HG02678 (cell line): ENCODE results near the gene ZNF8.
"Not testable (repeated sequence)": the region's sequence is repeated elsewhere in the genome, so short reads cannot be mapped to it uniquely, and the experiment has no call there.

Experiments used
- ATAC-seq: cut with Tn5 transposase; IDR thresholded peaks from one replicate; pipeline ENCODE4 v1.9.1; 2021; ENCODE audit warnings: mild to moderate bottlenecking, moderate library complexity; ENCODE audit not compliant: unreplicated experiment

Gene ZNF8

DNA sequence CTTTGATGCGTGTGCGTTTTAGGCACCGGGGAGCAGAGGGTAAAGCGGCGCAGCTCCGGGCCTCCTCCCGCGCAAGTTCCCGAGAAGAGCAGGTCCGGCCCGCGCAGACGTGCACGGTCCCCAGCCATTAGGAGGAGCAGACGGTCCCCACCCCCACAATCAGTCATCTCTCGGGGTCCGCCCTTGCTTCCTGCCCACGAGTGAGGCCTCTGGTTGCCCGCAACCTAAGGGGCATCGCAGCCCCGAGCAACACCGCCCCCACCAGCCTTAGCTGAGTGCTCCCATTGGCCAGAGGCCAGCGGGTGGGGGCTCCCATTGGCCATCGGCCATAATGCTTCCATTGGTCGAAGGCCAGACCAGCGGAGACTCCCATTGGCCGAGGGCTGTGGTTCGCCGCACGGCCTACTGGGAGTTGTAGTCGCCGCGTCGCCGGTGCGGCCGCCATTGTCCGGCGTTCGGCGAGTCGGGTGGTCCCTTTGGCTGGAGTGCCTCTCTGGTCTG, at the start of gene ZNF8:
TSS of gene ZNF8 (plus strand) at position 415 of the 501 bp plus-strand sequence. CDS start 127 bp downstream, outside the sequence.
- ATAC-seq: peak; percentile 97

- no peak for ATAC-seq
These were observed 49.5 kb upstream of the ZNF8 start for GRCh38 chr19:58229255-58229639.

GRCh38 chr19:58237324-58237723, 41.4 kb upstream of the ZNF8 start:
- no peak for ATAC-seq

- no peak for ATAC-seq
These were observed 35.4 kb upstream of the ZNF8 start for GRCh38 chr19:58243351-58243750.

GRCh38 chr19:58248886-58249285, 29.9 kb upstream of the ZNF8 start:
- ATAC-seq: no peak

GRCh38 chr19:58252102-58252685, 26.6 kb upstream of the ZNF8 start:
- no peak for ATAC-seq

DNA sequence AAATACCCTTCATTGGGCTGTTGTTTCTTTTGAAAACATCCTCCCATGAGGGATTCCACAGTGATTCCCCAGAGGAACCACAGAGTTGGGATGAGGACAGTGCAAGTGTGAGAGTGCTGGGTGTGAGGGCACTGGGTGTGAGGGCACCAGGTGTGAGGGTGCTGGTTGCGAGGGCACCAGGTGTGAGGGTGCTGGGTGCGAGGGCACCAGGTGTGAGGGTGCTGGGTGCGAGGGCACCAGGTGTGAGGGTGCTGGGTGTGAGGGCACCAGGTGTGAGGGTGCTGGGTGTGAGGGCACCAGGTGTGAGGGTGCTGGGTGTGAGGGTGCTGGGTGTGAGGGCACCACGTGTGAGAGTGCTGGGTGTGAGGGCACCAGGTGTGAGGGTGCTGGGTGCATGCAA, 20.5 kb upstream of the ZNF8 start:
- ATAC-seq: not testable (repeated sequence)

- no peak for ATAC-seq
These were observed 17.2 kb upstream of the ZNF8 start for GRCh38 chr19:58261600-58261967.

DNA sequence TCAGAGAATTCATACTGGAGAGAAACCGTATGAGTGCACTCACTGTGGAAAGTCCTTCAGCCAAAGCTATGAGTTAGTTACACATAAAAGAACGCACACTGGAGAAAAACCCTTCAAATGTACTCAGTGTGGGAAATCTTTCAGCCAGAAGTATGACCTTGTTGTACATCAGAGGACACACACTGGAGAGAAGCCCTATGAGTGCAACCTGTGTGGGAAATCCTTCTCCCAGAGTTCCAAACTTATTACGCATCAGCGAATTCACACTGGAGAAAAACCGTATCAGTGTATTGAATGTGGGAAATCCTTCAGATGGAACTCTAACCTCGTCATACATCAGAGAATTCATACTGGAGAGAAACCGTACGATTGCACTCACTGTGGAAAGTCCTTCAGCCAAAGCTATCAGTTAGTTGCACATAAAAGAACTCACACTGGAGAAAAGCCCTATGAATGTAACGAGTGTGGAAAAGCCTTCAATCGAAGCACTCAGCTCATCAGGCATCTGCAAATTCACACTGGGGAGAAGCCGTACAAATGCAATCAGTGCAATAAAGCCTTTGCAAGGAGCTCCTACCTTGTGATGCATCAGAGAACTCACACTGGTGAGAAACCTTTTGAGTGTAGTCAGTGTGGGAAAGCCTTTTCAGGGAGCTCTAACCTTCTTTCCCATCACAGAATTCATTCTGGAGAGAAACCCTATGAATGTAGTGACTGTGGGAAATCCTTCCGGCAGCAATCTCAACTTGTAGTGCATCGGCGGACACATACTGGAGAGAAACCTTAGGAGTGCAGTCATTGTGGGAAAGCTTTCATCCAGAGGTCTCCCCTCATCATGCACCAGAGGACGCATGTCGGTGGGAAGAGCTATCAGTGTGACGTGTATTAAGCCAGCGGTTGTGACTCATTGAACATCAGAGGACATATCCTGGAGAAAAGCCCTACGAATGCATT, 16.5 kb upstream of the ZNF8 start:
- ATAC-seq: no peak

DNA sequence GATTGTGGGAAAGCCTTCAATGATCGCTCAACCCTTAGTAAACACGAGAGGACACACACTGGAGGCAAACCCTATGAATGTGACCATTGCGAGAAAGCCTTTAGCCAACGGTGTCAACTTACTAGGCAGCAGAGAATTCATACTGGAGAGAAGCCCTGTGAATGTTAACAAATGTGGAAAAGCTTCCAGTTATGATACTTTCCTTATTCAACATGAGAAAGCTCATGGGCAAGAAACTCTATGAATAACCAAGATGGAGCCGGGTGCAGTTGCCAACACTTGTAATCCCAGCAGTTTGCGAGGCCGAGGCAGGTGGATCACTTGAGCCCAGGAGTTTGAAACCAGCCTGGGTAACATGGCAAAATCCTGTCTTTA, 15.8 kb upstream of the ZNF8 start:
- ATAC-seq: no peak

DNA sequence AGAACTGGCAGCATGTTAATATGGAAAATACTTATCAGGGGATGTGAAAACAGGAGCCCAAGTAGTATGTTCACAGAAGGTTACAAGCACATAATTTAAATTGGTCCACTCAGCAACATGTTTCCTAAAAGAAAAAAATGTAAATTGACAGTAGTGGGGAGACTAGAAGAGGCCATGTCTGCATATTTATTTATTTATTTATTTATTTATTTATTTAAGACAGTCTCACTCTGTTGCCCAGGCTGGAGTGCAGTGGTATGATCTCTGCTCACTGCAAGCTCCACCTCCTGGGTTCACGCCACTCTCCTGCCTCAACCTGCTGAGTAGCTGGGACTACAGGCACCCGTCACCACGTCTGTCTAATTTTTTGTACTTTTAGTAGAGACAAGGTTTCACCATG, 13.7 kb upstream of the ZNF8 start:
- no peak for ATAC-seq

DNA sequence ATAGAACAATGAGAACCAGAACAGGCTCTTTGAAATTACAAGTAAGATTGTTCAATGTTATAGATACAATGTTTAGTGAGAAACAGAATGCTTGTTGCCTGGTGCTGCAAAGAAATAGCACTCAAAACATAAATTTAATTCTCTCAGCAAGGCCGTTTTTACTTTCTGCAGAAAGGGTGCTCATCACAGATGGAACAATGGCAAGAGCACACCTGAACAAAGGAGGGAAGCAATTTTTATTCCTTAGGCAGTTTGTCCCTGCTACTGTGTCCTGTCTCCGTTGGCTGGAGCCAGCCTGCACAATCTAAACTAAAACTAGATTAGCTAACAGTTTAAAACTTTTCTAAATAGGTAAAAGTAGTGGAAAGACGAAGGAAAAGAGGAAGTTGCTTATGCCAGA, 10.4 kb upstream of the ZNF8 start:
- ATAC-seq: no peak

GRCh38 chr19:58274771-58275201, 4.0 kb upstream of the ZNF8 start:
- no peak for ATAC-seq

- no peak for ATAC-seq
These were observed 3.2 kb upstream of the ZNF8 start for GRCh38 chr19:58275564-58275963.

- no peak for ATAC-seq
These were observed 1.6 kb upstream of the ZNF8 start for GRCh38 chr19:58277197-58277596.

- ATAC-seq: no peak
These were observed 811 bp upstream of the ZNF8 start for GRCh38 chr19:58277748-58278540.

- ATAC-seq: peak; percentile 26
These were observed 528 bp downstream of the ZNF8 start for GRCh38 chr19:58279042-58279924.

DNA sequence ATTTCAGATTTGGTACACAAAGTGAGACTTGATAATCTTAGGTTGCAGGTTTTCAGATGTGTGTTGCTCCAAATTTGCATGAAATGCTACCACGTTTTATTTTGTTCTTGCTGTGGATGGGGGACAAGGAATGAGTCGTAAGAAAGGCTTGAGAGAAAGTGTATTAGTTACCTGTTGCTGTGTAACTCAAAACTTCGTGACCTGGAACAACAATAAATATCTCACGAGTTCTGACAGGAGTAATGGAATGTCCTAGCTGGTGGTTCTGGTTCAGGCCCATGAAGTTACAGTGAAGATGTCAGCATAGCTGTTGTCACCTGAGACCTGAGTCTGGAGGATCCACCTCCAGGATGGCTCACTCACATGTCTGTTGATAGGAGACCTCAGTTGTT, 1.2 kb downstream of the ZNF8 start:
- no peak for ATAC-seq

DNA sequence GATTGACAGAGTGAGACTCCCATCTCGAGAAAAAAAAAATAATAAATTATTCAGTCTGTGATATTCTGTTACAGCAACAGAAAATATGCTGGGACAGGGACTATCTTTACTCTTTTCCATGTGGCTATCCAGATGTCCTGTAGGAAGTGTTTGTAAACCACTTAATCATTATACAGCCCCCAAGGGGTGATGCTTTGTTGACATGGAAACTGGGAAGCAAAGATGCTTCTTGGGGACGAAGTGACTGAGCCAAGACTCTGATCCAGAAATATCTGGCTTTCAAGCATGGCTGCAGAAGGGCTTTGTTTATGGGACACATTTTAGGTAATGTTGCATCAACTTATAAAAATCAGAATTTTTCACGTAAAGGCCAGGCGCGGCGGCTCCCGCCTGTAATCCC, 5.4 kb downstream of the ZNF8 start:
- ATAC-seq: no peak

GRCh38 chr19:58291943-58292342, 13.2 kb downstream of the ZNF8 start:
- no peak for ATAC-seq
